ENCODE data around the gene CCDC149.

GRCh38 chr4:24810871-24811631, 101.8 kb downstream of the CCDC149 start:
- TF ChIP-seq CTCF (IDR thresholded peaks at IDR 0.05; ENCODE audit: extremely low read depth in 1 of 2, insufficient read depth in 1 of 2, low read depth in 1 of 2, low read length in 2 of 2) (no peak), MAX (IDR thresholded peaks at IDR 0.05; ENCODE audit: insufficient read depth, insufficient read length) (no peak)

Data from endothelial cell of umbilical vein (primary cell).